Measurements from ENCODE around the gene KCNN2. TPM values are rescaled to one million over a fixed set of nuclear protein-coding genes. Genes with fewer than 3 reads are reported as not detected.

Gene KCNN2
- polyA plus RNA-seq, 2 donors, result 0.21 to 0.22 TPM

- H3K9me3 ChIP-seq (ENCODE audit: control insufficient read depth in 2 of 2, insufficient read depth in 1 of 2, low read depth in 1 of 2, low read length in 1 of 2), result no peaks in the 10 kb centered on the region
- H3K27ac ChIP-seq (ENCODE audit: low read depth in 2 of 2, low read length in 1 of 2), result no peak overlapping the region
- H3K4me3 ChIP-seq (ENCODE audit: low read depth in 1 of 2, low read length in 2 of 2), result no peak overlapping the region
- 62 to 64% methylated on average over 3 of the region's 3 CpGs for WGBS, 2 donors
- H3K4me1 ChIP-seq (ENCODE audit: control insufficient read depth in 2 of 2, insufficient read depth in 2 of 2, low read length in 1 of 2), result no peaks in the 10 kb centered on the region
- no peaks in the 10 kb centered on the region for H3K36me3 ChIP-seq (ENCODE audit: control insufficient read depth in 2 of 2, insufficient read depth in 2 of 2, low read length in 1 of 2)
- no peaks in the 10 kb centered on the region for H3K27me3 ChIP-seq (ENCODE audit: control insufficient read depth in 1 of 2, insufficient read depth in 2 of 2, low read length in 2 of 2)
These were observed 33.9 kb upstream of the KCNN2 start for GRCh38 chr5:114327987-114328386.

GRCh38 chr5:114330916-114331531 lies 30.8 kb upstream of the KCNN2 start:
- 86 to 93% methylated on average over 7 of the region's 7 CpGs for WGBS, 2 donors
- H3K27me3 ChIP-seq (ENCODE audit: control insufficient read depth in 1 of 2, insufficient read depth in 2 of 2, low read length in 2 of 2), result no peaks in the 10 kb centered on the region
- H3K27ac ChIP-seq (ENCODE audit: low read depth in 2 of 2, low read length in 1 of 2), result no peak overlapping the region
- H3K4me1 ChIP-seq (ENCODE audit: control insufficient read depth in 2 of 2, insufficient read depth in 2 of 2, low read length in 1 of 2), result no peaks in the 10 kb centered on the region
- H3K36me3 ChIP-seq (ENCODE audit: control insufficient read depth in 2 of 2, insufficient read depth in 2 of 2, low read length in 1 of 2), result no peaks in the 10 kb centered on the region
- no peaks in the 10 kb centered on the region for H3K9me3 ChIP-seq (ENCODE audit: control insufficient read depth in 2 of 2, insufficient read depth in 1 of 2, low read depth in 1 of 2, low read length in 1 of 2)
- no peak overlapping the region for H3K4me3 ChIP-seq (ENCODE audit: low read depth in 1 of 2, low read length in 2 of 2)

- no peaks in the 10 kb centered on the region for H3K4me1 ChIP-seq (ENCODE audit: control insufficient read depth in 2 of 2, insufficient read depth in 2 of 2, low read length in 1 of 2)
- no peak overlapping the region for H3K27ac ChIP-seq (ENCODE audit: low read depth in 2 of 2, low read length in 1 of 2)
- H3K36me3 ChIP-seq (ENCODE audit: control insufficient read depth in 2 of 2, insufficient read depth in 2 of 2, low read length in 1 of 2), result no peaks in the 10 kb centered on the region
- H3K27me3 ChIP-seq (ENCODE audit: control insufficient read depth in 1 of 2, insufficient read depth in 2 of 2, low read length in 2 of 2), result no peaks in the 10 kb centered on the region
- H3K9me3 ChIP-seq (ENCODE audit: control insufficient read depth in 2 of 2, insufficient read depth in 1 of 2, low read depth in 1 of 2, low read length in 1 of 2), result no peaks in the 10 kb centered on the region
- H3K4me3 ChIP-seq (ENCODE audit: low read depth in 1 of 2, low read length in 2 of 2), result no peak overlapping the region
These were observed 29.4 kb upstream of the KCNN2 start for GRCh38 chr5:114332493-114332892.

- Histone ChIP-seq H3K4me1 (ENCODE audit: control insufficient read depth in 2 of 2, insufficient read depth in 2 of 2, low read length in 1 of 2) (no peaks in the 10 kb centered on the region), H3K9me3 (ENCODE audit: control insufficient read depth in 2 of 2, insufficient read depth in 1 of 2, low read depth in 1 of 2, low read length in 1 of 2) (no peaks in the 10 kb centered on the region)
These were observed 28.9 kb upstream of the KCNN2 start for GRCh38 chr5:114332925-114333324.

GRCh38 chr5:114335391-114335790 lies 26.5 kb upstream of the KCNN2 start:
- Histone ChIP-seq H3K36me3 (ENCODE audit: control insufficient read depth in 2 of 2, insufficient read depth in 2 of 2, low read length in 1 of 2) (no peaks in the 10 kb centered on the region), H3K27me3 (ENCODE audit: control insufficient read depth in 1 of 2, insufficient read depth in 2 of 2, low read length in 2 of 2) (no peaks in the 10 kb centered on the region), H3K9me3 (ENCODE audit: control insufficient read depth in 2 of 2, insufficient read depth in 1 of 2, low read depth in 1 of 2, low read length in 1 of 2) (no peaks in the 10 kb centered on the region), H3K4me1 (ENCODE audit: control insufficient read depth in 2 of 2, insufficient read depth in 2 of 2, low read length in 1 of 2) (no peaks in the 10 kb centered on the region), H3K4me3 (ENCODE audit: low read depth in 1 of 2, low read length in 2 of 2) (no peak overlapping the region), H3K27ac (ENCODE audit: low read depth in 2 of 2, low read length in 1 of 2) (no peak overlapping the region)
- 57 to 60% methylated on average over 1 of the region's 1 CpG for WGBS, 2 donors

More at GRCh38 chr5:114332925-114333324, 28.9 kb upstream of the KCNN2 start:
- Histone ChIP-seq H3K4me3 (ENCODE audit: low read depth in 1 of 2, low read length in 2 of 2) (no peak overlapping the region), H3K36me3 (ENCODE audit: control insufficient read depth in 2 of 2, insufficient read depth in 2 of 2, low read length in 1 of 2) (no peaks in the 10 kb centered on the region), H3K27ac (ENCODE audit: low read depth in 2 of 2, low read length in 1 of 2) (no peak overlapping the region), H3K27me3 (ENCODE audit: control insufficient read depth in 1 of 2, insufficient read depth in 2 of 2, low read length in 2 of 2) (no peaks in the 10 kb centered on the region)
- 48 to 66% methylated on average over 5 of the region's 5 CpGs for WGBS, 2 donors

- Histone ChIP-seq H3K9me3 (ENCODE audit: control insufficient read depth in 2 of 2, insufficient read depth in 1 of 2, low read depth in 1 of 2, low read length in 1 of 2) (no peaks in the 10 kb centered on the region), H3K27ac (ENCODE audit: low read depth in 2 of 2, low read length in 1 of 2) (no peak overlapping the region), H3K27me3 (ENCODE audit: control insufficient read depth in 1 of 2, insufficient read depth in 2 of 2, low read length in 2 of 2) (no peaks in the 10 kb centered on the region), H3K36me3 (ENCODE audit: control insufficient read depth in 2 of 2, insufficient read depth in 2 of 2, low read length in 1 of 2) (no peaks in the 10 kb centered on the region), H3K4me1 (ENCODE audit: control insufficient read depth in 2 of 2, insufficient read depth in 2 of 2, low read length in 1 of 2) (no peaks in the 10 kb centered on the region), H3K4me3 (ENCODE audit: low read depth in 1 of 2, low read length in 2 of 2) (no peak overlapping the region)
- 81% methylated on average over 3 of the region's 3 CpGs for WGBS, 2 donors
These were observed 22.8 kb upstream of the KCNN2 start for GRCh38 chr5:114339108-114339507.

GRCh38 chr5:114346181-114346580 lies 15.7 kb upstream of the KCNN2 start:
- WGBS, 2 donors, result 82% methylated on average over 4 of the region's 4 CpGs
- H3K27me3 ChIP-seq (ENCODE audit: control insufficient read depth in 1 of 2, insufficient read depth in 2 of 2, low read length in 2 of 2), result no peaks in the 10 kb centered on the region
- H3K9me3 ChIP-seq (ENCODE audit: control insufficient read depth in 2 of 2, insufficient read depth in 1 of 2, low read depth in 1 of 2, low read length in 1 of 2), result no peaks in the 10 kb centered on the region
- H3K27ac ChIP-seq (ENCODE audit: low read depth in 2 of 2, low read length in 1 of 2), result no peak overlapping the region
- no peaks in the 10 kb centered on the region for H3K36me3 ChIP-seq (ENCODE audit: control insufficient read depth in 2 of 2, insufficient read depth in 2 of 2, low read length in 1 of 2)
- no peaks in the 10 kb centered on the region for H3K4me1 ChIP-seq (ENCODE audit: control insufficient read depth in 2 of 2, insufficient read depth in 2 of 2, low read length in 1 of 2)
- no peak overlapping the region for H3K4me3 ChIP-seq (ENCODE audit: low read depth in 1 of 2, low read length in 2 of 2)

- H3K36me3 ChIP-seq (ENCODE audit: control insufficient read depth in 2 of 2, insufficient read depth in 2 of 2, low read length in 1 of 2), result no peaks in the 10 kb centered on the region
- no peak overlapping the region for H3K4me3 ChIP-seq (ENCODE audit: low read depth in 1 of 2, low read length in 2 of 2)
- H3K27ac ChIP-seq (ENCODE audit: low read depth in 2 of 2, low read length in 1 of 2), result no peak overlapping the region
- no peaks in the 10 kb centered on the region for H3K27me3 ChIP-seq (ENCODE audit: control insufficient read depth in 1 of 2, insufficient read depth in 2 of 2, low read length in 2 of 2)
- H3K4me1 ChIP-seq (ENCODE audit: control insufficient read depth in 2 of 2, insufficient read depth in 2 of 2, low read length in 1 of 2), result no peaks in the 10 kb centered on the region
- H3K9me3 ChIP-seq (ENCODE audit: control insufficient read depth in 2 of 2, insufficient read depth in 1 of 2, low read depth in 1 of 2, low read length in 1 of 2), result no peaks in the 10 kb centered on the region
- WGBS, 2 donors, result 43 to 50% methylated on average over 5 of the region's 5 CpGs
These were observed 6.6 kb upstream of the KCNN2 start for GRCh38 chr5:114355086-114355830.

GRCh38 chr5:114358329-114358728 lies 3.5 kb upstream of the KCNN2 start:
- Histone ChIP-seq H3K27me3 (ENCODE audit: control insufficient read depth in 1 of 2, insufficient read depth in 2 of 2, low read length in 2 of 2) (peaks cover 0 to 14% of the 10 kb centered on the region in 2 donors), H3K4me1 (ENCODE audit: control insufficient read depth in 2 of 2, insufficient read depth in 2 of 2, low read length in 1 of 2) (peaks cover 6 to 15% of the 10 kb centered on the region in 2 donors), H3K36me3 (ENCODE audit: control insufficient read depth in 2 of 2, insufficient read depth in 2 of 2, low read length in 1 of 2) (no peaks in the 10 kb centered on the region), H3K4me3 (ENCODE audit: low read depth in 1 of 2, low read length in 2 of 2) (no peak overlapping the region), H3K27ac (ENCODE audit: low read depth in 2 of 2, low read length in 1 of 2) (no peak overlapping the region), H3K9me3 (ENCODE audit: control insufficient read depth in 2 of 2, insufficient read depth in 1 of 2, low read depth in 1 of 2, low read length in 1 of 2) (peaks cover 0 to 3% of the 10 kb centered on the region in 2 donors)
- WGBS, 2 donors, result 66 to 68% methylated on average over 2 of the region's 2 CpGs

- Histone ChIP-seq H3K27me3 (ENCODE audit: control insufficient read depth in 1 of 2, insufficient read depth in 2 of 2, low read length in 2 of 2) (peaks cover 0 to 17% of the 10 kb centered on the region in 2 donors), H3K9me3 (ENCODE audit: control insufficient read depth in 2 of 2, insufficient read depth in 1 of 2, low read depth in 1 of 2, low read length in 1 of 2) (peaks cover 0 to 3% of the 10 kb centered on the region in 2 donors), H3K4me1 (ENCODE audit: control insufficient read depth in 2 of 2, insufficient read depth in 2 of 2, low read length in 1 of 2) (peaks cover 6 to 17% of the 10 kb centered on the region in 2 donors), H3K36me3 (ENCODE audit: control insufficient read depth in 2 of 2, insufficient read depth in 2 of 2, low read length in 1 of 2) (no peaks in the 10 kb centered on the region), H3K4me3 (ENCODE audit: low read depth in 1 of 2, low read length in 2 of 2) (no peak overlapping the region), H3K27ac (ENCODE audit: low read depth in 2 of 2, low read length in 1 of 2) (no peak overlapping the region)
- WGBS, 2 donors, result 9 to 12% methylated on average over 5 of the region's 5 CpGs
These were observed 1.5 kb upstream of the KCNN2 start for GRCh38 chr5:114360357-114360756.

Measured in esophagus (tissue), 2 donors.